ENCODE data around the gene EFNA4.

Gene EFNA4

GRCh38 chr1:155060736-155061135, 2.8 kb upstream of the EFNA4 start:
- Histone ChIP-seq H3K36me3 (ENCODE audit: control insufficient read depth, low read length) (peaks cover 28% of the 10 kb centered on the region), H3K9me2 (replicated peaks; ENCODE audit: control insufficient read depth, low read length) (no peaks in the 10 kb centered on the region), H3K4me3 (ENCODE audit: low read length) (no peak overlapping the region), H3K9me3 (ENCODE audit: control insufficient read depth, insufficient read depth, low read length) (no peaks in the 10 kb centered on the region), H3K4me2 (ENCODE audit: low read length) (no peak overlapping the region), H4K20me1 (ENCODE audit: control insufficient read depth, insufficient read depth, low read depth, low read length) (peaks cover 10% of the 10 kb centered on the region; the same call in 1 of the 2 replicates), H3K79me2 (ENCODE audit: control insufficient read depth, low read length) (peaks cover 16% of the 10 kb centered on the region), H3F3A (ENCODE audit: control insufficient read depth, insufficient read depth) (peaks cover 4% of the 10 kb centered on the region; the same call in 1 of the 2 replicates), H3K4me1 (ENCODE audit: control insufficient read depth, low read length) (peaks cover 35% of the 10 kb centered on the region), H3K27me3 (ENCODE audit: control insufficient read depth, low read length) (no peaks in the 10 kb centered on the region), H3K27ac (ENCODE audit: low read depth, low read length) (no peak overlapping the region)
- TF ChIP-seq CTCF (IDR thresholded peaks at IDR 0.05; ENCODE audit: low read depth, low read length, poor library complexity, severe bottlenecking) (no peak), EZH2phosphoT487 (IDR thresholded peaks at IDR 0.05; ENCODE audit: borderline replicate concordance, low read length) (no peak)

- Histone ChIP-seq H3K27me3 (ENCODE audit: control insufficient read depth, low read length) (no peaks in the 10 kb centered on the region), H4K20me1 (ENCODE audit: control insufficient read depth, insufficient read depth, low read depth, low read length) (peaks cover 10% of the 10 kb centered on the region; the same call in 1 of the 2 replicates), H3K27ac (ENCODE audit: low read depth, low read length) (no peak overlapping the region), H3K4me1 (ENCODE audit: control insufficient read depth, low read length) (peaks cover 36% of the 10 kb centered on the region), H3K9me3 (ENCODE audit: control insufficient read depth, insufficient read depth, low read length) (no peaks in the 10 kb centered on the region), H3K36me3 (ENCODE audit: control insufficient read depth, low read length) (peaks cover 25% of the 10 kb centered on the region), H3F3A (ENCODE audit: control insufficient read depth, insufficient read depth) (peaks cover 4% of the 10 kb centered on the region; the same call in 1 of the 2 replicates), H3K4me3 (ENCODE audit: low read length) (peak overlapping the region; percentile 95), H3K4me2 (ENCODE audit: low read length) (peak overlapping the region; percentile 95), H3K79me2 (ENCODE audit: control insufficient read depth, low read length) (peaks cover 16% of the 10 kb centered on the region), H3K9me2 (replicated peaks; ENCODE audit: control insufficient read depth, low read length) (no peaks in the 10 kb centered on the region)
- TF ChIP-seq CTCF (IDR thresholded peaks at IDR 0.05; ENCODE audit: low read depth, low read length, poor library complexity, severe bottlenecking) (peak; percentile 96), EZH2phosphoT487 (IDR thresholded peaks at IDR 0.05; ENCODE audit: borderline replicate concordance, low read length) (no peak)
Observed at GRCh38 chr1:155061381-155062150, 2.0 kb upstream of the EFNA4 start.

- TF ChIP-seq CTCF (IDR thresholded peaks at IDR 0.05; ENCODE audit: low read depth, low read length, poor library complexity, severe bottlenecking) = no peak
- no peak for TF ChIP-seq EZH2phosphoT487 (IDR thresholded peaks at IDR 0.05; ENCODE audit: borderline replicate concordance, low read length)
- Histone ChIP-seq H3K9me2 (replicated peaks; ENCODE audit: control insufficient read depth, low read length) (no peaks in the 10 kb centered on the region), H3K79me2 (ENCODE audit: control insufficient read depth, low read length) (peaks cover 19% of the 10 kb centered on the region), H3K27ac (ENCODE audit: low read depth, low read length) (no peak overlapping the region), H3K27me3 (ENCODE audit: control insufficient read depth, low read length) (no peaks in the 10 kb centered on the region), H4K20me1 (ENCODE audit: control insufficient read depth, insufficient read depth, low read depth, low read length) (peaks cover 10% of the 10 kb centered on the region; the same call in 1 of the 2 replicates), H3K36me3 (ENCODE audit: control insufficient read depth, low read length) (peaks cover 30% of the 10 kb centered on the region), H3K4me2 (ENCODE audit: low read length) (peak overlapping the region; percentile 95), H3F3A (ENCODE audit: control insufficient read depth, insufficient read depth) (peaks cover 4% of the 10 kb centered on the region; the same call in 1 of the 2 replicates), H3K4me3 (ENCODE audit: low read length) (peak overlapping the region; percentile 95), H3K4me1 (ENCODE audit: control insufficient read depth, low read length) (peaks cover 43% of the 10 kb centered on the region), H3K9me3 (ENCODE audit: control insufficient read depth, insufficient read depth, low read length) (no peaks in the 10 kb centered on the region)
Observed at GRCh38 chr1:155062151-155062686, 1.3 kb upstream of the EFNA4 start.
